Measurements from ENCODE around the gene ZNF587B. TPM values are rescaled to one million over a fixed set of nuclear protein-coding genes. Genes with fewer than 3 reads are reported as not detected.

ZNF587B gene
- 20.2 and 34.4 TPM in 2 replicates for total RNA-seq

GRCh38 chr19:57830071-57830602, at the start of gene ZNF587B:
Gene ZNF587B (plus strand): TSS chr19:57830299. CDS start chr19:57830529, 230 bp downstream.

GRCh38 chr19:57814505-57815246, 15.4 kb upstream of the ZNF587B start, which contains the start of gene ZNF552:
Gene ZNF552 (minus strand): TSS chr19:57814913. CDS start chr19:57814743, 170 bp downstream.

GRCh38 chr19:57849666-57850473, 19.8 kb downstream of the ZNF587B start, which contains the start of gene ZNF587:
Gene ZNF587 (plus strand): TSS chr19:57849859. CDS start chr19:57850039, 180 bp downstream.

GRCh38 chr19:57888560-57889231, 58.6 kb downstream of the ZNF587B start, which contains the start of gene ZNF814:
Gene ZNF814 (minus strand): TSS chr19:57889037. CDS start chr19:57888802, 235 bp downstream.

Other genes starting within 250 kb of the ZNF587B start
- gene ZIK1, start 246.2 kb upstream of the ZNF587B start, total RNA-seq, result 1.1 and 5.5 TPM in 2 replicates
- 3.3 and 3.7 TPM in 2 replicates for gene ZNF530, start 230.4 kb upstream of the ZNF587B start, total RNA-seq
- gene ZNF134, start 216.1 kb upstream of the ZNF587B start, total RNA-seq, result 13.9 and 16.3 TPM in 2 replicates
- 8.7 and 12.0 TPM in 2 replicates for gene ZNF211, start 197.1 kb upstream of the ZNF587B start, total RNA-seq
- gene ZSCAN4, start 161.4 kb upstream of the ZNF587B start, total RNA-seq, result not detected in 2 replicates
- gene ZNF551, start 148.3 kb upstream of the ZNF587B start, total RNA-seq, result 6.9 and 7.0 TPM in 2 replicates
- gene ZNF154, start 121.1 kb upstream of the ZNF587B start, total RNA-seq, result 0.27 and 2.4 TPM in 2 replicates
- 4.3 and 6.6 TPM in 2 replicates for gene ZNF671, start 102.7 kb upstream of the ZNF587B start, total RNA-seq
- 17.5 and 18.3 TPM in 2 replicates for gene ZNF776, start 83.5 kb upstream of the ZNF587B start, total RNA-seq
- gene ZNF586, start 60.6 kb upstream of the ZNF587B start, total RNA-seq, result 10.3 and 17.8 TPM in 2 replicates
- 5.4 and 5.5 TPM in 2 replicates for gene ZNF552, start 15.4 kb upstream of the ZNF587B start, total RNA-seq
- 26.0 and 31.2 TPM in 2 replicates for gene ZNF587, start 19.6 kb downstream of the ZNF587B start, total RNA-seq
- gene ZNF814, start 58.7 kb downstream of the ZNF587B start, total RNA-seq, result 3.8 and 7.2 TPM in 2 replicates
- gene ZNF417, start 86.3 kb downstream of the ZNF587B start, total RNA-seq, result 13.1 and 16.8 TPM in 2 replicates
- gene ZNF418, start 105.1 kb downstream of the ZNF587B start, total RNA-seq, result 3.1 and 8.8 TPM in 2 replicates
- gene ZNF256, start 117.4 kb downstream of the ZNF587B start, total RNA-seq, result 3.6 and 4.1 TPM in 2 replicates
- gene C19orf18, start 144.2 kb downstream of the ZNF587B start, total RNA-seq, result 0.09 and 0.18 TPM in 2 replicates
- 7.0 and 11.6 TPM in 2 replicates for gene ZNF606, start 172.5 kb downstream of the ZNF587B start, total RNA-seq
- gene ZSCAN1, start 203.7 kb downstream of the ZNF587B start, total RNA-seq, result not detected in 2 replicates
- 0.18 and 1.6 TPM in 2 replicates for gene ZNF135, start 229.0 kb downstream of the ZNF587B start, total RNA-seq